DND-41 (cell line): ENCODE measurements around the gene MARCHF10.

Experiments used
- CTCF ChIP-seq: IDR thresholded peaks from 2 replicates; pipeline ENCODE4 v1.5.1; 2012; ENCODE audit warnings: borderline replicate concordance, low read length, moderate library complexity, mild to moderate bottlenecking; ENCODE audit not compliant: poor library complexity, severe bottlenecking; ENCODE audit errors: extremely low read depth
- EZH2 ChIP-seq: IDR thresholded peaks from 3 replicates; pipeline ENCODE4 v1.6.1; 2012; ENCODE audit warnings: borderline replicate concordance, low read depth, mild to moderate bottlenecking, moderate library complexity, low read length, inconsistent platforms; ENCODE audit not compliant: severe bottlenecking

- TF ChIP-seq CTCF (no peak), EZH2 (no peak)
These were observed 1.5 kb upstream of the MARCHF10 start for GRCh38 chr17:62809656-62810055.
